Stimulated activated CD8-positive, alpha-beta memory T cell treated with anti-CD3 and anti-CD28 coated beads, Interleukin-4, amount 100 ng/mL, for 1 hour (primary cell): ENCODE measurements around the gene ARF3.

Experiments used
- DNase-seq, 2 donors: peaks; one replicate each; pipeline ENCODE4 v3.0.0-alpha.2; 2020; ENCODE audit warnings: low read depth in 2 of 2, low spot score in 1 of 2

Gene ARF3

DNA sequence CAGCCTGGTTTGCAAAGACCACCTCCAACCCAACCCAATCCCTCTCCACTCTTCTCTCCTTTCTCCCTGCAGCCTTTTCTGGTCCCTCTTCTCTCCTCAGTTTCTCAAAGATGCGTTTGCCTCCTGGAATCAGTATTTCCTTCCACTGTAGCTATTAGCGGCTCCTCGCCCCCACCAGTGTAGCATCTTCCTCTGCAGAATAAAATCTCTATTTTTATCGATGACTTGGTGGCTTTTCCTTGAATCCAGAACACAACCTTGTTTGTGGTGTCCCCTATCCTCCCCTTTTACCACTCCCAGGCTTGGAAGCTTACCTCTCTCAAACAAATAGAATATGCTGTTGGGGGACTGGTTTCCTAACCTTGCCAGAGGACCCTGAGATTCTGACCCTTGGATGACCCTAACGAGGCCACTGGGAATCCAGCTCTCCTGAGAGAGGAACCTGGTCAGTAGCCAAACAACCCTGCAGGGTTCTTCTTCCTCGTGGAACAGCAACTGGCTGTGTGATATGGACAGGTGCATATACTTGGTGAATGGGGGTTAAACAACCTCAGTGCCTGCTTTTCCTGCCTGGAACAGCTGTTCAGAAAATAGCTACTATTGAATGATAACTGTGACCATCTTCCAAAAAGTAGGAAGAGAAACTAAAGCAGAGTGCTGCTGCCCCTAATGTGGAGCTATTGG lies 25.3 kb upstream of the ARF3 start:
- no peak for DNase-seq

DNA sequence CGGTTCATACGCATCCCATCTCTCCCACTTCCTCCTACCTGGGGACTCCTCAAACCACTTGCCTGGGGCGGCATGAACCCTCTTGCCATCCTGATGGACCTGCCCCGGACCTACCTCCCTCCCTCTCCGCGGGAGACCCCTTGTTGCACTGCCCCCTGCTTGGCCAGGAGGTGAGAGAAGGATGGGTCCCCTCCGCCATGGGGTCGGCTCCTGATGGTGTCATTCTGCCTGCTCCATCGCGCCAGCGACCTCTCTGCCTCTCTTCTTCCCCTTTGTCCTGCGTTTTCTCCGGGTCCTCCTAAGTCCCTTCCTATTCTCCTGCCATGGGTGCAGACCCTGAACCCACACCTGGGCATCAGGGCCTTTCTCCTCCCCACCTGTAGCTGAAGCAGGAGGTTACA lies 24.5 kb upstream of the ARF3 start:
- DNase-seq = no peak

GRCh38 chr12:48980953-48981756 lies 23.9 kb upstream of the ARF3 start:
- no peak for DNase-seq

GRCh38 chr12:48980389-48980952 lies 23.2 kb upstream of the ARF3 start:
- no peak for DNase-seq

- DNase-seq = no peak
These were observed 22.5 kb upstream of the ARF3 start for GRCh38 chr12:48979602-48980388.

DNA sequence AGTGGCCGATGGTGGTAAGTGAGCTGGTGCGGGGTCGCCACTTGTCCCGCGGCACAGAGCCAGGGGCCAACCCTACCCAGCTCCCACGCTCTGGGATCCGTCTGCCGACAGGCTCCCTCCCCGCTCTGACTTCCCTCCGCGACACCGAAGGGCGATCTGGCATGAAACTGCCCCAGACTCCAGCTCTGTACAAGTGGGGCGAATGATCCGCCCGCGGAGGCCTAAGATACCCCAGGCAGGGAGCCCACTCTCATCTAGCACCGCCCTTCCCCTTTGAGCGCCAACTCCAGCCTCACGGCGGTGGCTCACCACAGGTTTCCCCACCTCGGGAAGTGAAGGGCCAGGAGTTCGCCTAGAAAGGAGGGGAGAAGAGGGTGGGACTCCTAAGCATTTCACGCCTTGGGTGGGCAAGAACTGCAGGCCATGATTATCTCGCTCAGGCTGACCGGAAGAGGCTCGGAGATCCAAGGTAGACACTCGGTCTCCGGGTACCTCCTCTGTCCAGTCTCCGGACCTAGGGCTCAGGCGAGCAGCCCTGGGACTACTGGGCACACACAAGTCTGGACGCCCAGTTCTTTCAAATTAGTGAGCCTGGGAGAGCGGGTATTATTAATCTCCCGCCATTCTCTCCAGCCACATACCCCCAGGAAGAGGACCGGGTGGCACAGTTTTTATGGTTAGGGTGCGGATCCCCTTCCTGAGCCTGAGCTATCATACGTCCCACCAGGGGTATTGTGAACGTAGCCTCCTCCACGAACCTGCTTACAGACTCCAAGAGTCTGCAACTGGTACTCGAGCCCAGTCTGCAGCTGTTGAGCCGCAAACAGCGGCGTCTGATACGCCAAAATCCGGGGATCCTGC lies 21.7 kb upstream of the ARF3 start:
- no peak for DNase-seq

DNA sequence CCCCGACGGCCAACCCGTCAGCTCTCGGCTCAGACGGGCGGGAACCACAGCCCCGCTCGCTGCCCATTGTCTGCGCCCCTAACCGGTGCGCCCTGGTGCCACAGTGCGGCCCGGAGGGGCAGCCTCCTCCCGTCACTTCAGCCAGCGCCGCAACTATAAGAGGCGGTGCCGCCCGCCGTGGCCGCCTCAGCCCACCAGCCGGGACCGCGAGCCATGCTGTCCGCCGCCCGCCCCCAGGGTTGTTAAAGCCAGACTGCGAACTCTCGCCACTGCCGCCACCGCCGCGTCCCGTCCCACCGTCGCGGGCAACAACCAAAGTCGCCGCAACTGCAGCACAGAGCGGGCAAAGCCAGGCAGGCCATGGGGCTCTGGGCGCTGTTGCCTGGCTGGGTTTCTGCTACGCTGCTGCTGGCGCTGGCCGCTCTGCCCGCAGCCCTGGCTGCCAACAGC lies 21.0 kb upstream of the ARF3 start, which contains the start of gene WNT1:
Gene WNT1, plus strand, starts transcription at position 32 of the 450 bp plus-strand sequence. Its CDS starts 329 bp downstream, at position 361.
- no peak for DNase-seq

GRCh38 chr12:48977290-48978281 lies 20.3 kb upstream of the ARF3 start:
- DNase-seq = peak; percentile 63 to 66

GRCh38 chr12:48973941-48974673 lies 16.8 kb upstream of the ARF3 start:
- no peak for DNase-seq

DNA sequence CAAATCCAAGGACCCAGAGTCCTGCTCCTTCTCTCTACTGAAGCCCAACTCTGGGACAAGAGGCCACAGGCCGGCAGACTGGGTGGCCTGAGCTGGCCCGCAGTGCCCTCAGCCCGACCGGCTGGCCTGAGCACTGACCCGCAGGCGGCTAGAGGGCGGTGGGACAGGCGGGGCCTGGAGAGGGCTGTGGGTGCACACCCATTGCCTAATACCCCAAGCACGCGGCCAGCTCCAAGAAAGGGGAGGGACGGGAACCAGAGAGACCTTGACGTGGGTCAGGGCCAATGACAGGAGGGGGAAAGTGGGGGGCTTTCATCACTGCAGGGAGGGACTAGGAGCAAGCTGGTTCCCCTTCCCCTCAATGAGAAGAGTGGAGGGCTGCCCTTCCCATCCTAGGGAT lies 16.2 kb upstream of the ARF3 start:
- no peak for DNase-seq

DNA sequence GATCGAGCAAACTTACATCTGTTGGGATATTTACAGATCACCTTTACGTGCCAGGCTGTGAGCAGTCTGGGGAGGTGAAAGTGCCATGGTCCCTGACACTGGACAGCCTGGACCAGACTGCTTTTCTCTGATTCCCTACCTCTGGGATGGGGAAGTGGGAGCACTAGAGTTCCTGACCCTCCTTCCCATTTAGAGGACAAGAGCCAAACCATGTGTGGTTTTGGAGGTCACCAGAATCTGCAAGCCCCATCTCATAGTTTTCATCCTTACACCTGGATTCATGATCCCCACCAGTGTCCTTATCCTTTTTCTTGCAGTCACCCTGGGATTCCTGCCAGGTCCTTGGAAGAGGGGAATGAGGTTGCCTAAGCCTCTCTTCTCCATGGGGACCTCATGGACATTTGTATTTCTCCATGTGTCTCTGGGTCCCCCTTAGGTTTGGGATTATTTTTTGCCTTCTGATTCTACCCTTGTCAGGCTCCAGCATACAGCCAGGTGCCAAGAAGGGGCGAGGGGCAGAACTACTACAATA lies 15.7 kb upstream of the ARF3 start:
- no peak for DNase-seq

DNA sequence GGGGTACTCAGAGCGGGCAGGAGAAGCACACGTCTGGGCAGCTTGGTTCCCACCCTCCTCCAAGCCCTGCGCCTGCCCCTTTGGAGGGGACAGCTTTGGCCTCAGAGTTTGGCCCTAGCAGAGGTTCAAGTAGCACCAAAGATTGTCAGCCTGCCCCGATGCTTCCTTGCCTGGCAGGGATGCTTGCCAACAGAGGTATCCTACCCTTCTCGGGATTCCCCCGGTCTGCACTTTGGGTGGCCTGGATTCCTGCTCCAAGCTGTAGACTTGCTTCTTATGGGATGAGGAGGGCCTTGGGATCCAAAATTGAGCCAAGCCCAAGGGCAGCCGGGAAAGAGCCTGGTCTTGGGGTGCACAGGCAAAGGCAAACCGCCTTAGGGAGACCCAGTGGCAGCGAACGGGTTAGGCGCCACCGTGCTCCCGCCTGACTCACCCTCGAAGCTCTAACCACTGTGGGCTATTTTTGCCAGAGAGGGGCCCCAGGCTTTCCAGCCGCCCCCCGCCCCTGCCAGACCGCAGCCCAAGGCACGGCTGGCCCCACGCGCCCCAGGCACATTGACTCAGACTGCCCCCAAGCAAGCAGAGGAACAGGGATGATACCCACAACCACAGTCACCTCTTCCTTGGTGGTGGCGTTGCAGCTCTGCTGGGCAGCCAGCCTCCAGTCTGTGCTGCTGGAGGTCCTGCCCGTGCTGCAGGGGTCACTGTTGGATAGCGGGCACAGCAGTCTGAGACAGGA lies 15.1 kb upstream of the ARF3 start:
- no peak for DNase-seq

DNA sequence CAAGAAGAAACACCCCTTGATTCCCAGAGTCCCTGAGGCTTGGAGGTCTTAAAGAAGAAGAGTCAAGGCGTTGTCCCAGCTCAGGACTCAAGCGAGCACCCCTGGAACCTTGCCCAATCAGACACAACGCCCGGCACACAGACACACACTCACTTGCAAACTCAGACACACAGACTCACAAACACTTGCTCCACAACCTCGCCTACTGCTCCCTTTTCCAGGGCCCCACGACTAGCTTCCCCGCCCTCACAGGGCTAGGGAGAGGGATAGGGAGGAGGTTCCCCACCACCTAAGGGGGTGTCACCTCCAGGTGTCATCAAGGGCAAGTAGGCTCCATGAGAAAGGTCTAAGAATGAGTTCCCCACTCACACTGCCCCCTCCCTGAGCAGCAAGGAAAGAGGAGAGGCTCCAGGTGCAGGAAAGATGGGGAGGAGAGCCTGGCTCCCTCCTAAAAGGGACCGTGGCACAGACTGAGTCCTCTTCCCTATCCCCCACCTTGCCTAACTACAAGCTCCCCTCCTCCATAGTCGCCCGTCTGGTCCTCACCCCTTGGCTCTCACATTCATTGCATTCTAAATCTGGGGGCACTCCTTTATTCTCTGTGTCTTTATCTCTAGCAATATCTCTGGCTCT lies 13.5 kb upstream of the ARF3 start:
- DNase-seq = no peak

DNA sequence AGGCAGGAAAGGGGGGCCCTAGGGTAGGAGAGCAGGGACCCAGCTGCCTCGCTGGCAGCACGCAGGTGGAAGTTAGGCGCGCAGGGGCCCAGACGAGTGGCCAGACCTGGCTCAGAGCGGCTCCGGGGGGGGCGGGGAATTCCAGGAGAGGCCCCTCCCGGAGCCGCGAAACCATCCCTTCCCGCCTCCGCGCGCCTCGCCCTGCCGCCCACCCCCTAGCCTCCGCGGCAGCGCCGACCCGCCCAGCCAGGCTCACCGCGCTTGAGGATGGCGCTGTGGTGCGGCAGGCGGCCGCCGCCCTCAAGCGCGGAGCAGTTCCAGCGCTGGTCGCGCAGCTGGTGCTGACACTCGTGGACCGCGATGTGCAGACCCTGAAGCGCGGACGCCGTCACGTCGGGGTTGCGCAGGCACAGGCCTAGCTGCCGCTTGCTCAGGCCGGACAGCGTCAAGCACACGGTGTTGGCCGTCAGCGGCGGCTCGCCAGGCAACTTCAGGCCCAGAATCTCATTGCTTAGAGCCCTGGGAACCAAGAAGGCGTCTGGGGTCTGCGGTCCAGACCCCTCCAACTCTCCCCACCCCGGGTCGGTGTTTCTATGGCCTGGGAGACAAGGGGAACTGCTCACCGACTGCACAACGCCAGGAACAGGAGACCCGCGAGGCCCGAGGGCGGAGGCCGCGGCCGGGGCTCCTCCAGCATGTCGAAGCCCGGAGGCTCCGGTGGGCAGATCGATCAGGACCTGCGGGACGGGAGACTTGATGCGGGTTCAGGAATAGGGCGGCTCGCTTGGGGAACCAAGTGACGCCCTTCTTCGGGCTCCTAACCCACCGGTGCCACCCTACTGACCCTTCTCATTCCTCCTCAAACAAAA lies 12.8 kb upstream of the ARF3 start:
- DNase-seq = no peak

DNA sequence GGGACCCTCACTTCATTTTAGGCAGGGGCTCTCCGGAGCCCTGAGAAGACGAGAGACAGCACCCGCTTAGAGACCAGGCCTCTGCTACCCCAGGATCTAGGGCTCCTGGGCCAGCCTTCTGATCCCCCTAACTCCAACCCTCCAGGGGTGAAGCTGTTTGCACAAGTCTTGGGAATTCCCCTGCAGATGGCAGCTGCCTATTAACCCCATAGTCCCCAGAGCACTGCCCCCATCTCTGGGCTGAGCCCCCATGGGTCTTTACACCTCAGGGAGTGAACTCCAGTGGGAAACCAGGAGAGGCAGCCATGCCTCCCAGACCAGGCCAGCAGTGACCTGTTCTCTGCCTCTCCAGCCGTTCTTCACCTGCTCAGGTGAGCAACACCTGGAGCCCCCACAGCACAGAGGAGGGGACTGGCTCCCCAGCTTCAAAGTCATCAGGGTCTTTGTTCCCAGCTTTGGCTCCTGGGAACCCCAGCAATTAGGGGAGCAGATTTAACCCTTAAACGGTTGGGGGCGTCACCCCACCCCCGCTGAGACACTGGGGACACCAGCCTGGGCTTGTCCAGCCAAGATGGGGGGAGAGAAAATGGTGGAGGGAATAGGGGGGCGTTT lies 12.0 kb upstream of the ARF3 start:
- no peak for DNase-seq

DNA sequence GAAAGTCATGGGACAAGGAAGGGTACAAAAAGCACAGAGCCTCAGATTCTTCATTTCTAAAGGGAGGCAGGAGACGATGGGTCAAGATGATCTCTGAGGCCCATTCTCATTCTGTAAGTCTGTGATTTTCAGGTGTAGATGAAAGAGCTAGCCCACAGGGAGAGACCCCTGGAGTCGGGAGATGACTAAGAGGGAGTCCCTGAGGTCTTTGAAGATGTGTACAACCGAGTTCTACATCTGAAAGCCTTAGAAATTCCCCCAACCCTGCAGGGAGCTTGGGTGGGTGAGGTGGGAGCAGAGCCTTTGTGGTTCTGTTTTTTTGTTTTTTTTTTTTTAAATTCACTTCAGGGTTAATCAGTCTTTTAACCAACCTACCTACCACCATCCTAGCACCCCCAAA lies 11.2 kb upstream of the ARF3 start:
- DNase-seq = no peak
